Esophagus squamous epithelium (tissue), 4 donors: Measurements from ENCODE around the gene ANK2.

Experiments used
- CTCF ChIP-seq, 6 experiments: fragments of 450-650 bp in 4 of 6; fragments of 200-600 bp in 2 of 6; sonication (generic) in 2 of 6; IDR thresholded peaks; one replicate each; pipeline ENCODE4 v1.5.1; 2016 to 2019; ENCODE audit warnings: antibody characterized with exemption in 6 of 6, mild to moderate bottlenecking in 4 of 6, moderate library complexity in 4 of 6
- POLR2A ChIP-seq, 4 donors: fragments of 450-650 bp; IDR thresholded peaks; one replicate each; pipeline ENCODE4 v1.6.1; 2017; ENCODE audit warnings: antibody characterized with exemption in 4 of 4, mild to moderate bottlenecking in 4 of 4, moderate library complexity in 3 of 4

GRCh38 chr4:113189546-113189945 is 140.1 kb downstream of the ANK2 start:
- no peak for TF ChIP-seq CTCF (IDR thresholded peaks at IDR 0.05)
- no peak for TF ChIP-seq POLR2A (IDR thresholded peaks at IDR 0.05)
